Measurements from ENCODE around the gene DDX31.

DDX31 gene

GRCh38 chr9:132697230-132697629 lies 27.4 kb upstream of the DDX31 start:
- Histone ChIP-seq H3K27ac (replicated peaks) (no peak overlapping the region), H3K4me3 (replicated peaks; ENCODE audit: insufficient read depth, low read length) (no peak overlapping the region), H3K27me3 (ENCODE audit: insufficient read depth, poor library complexity, severe bottlenecking) (no peaks in the 10 kb centered on the region)
- no peak for DNase-seq (ENCODE audit: low read depth in 1 of 2, low spot score in 1 of 2)
- no peak for TF ChIP-seq POLR2AphosphoS5 (IDR thresholded peaks at IDR 0.05; ENCODE audit: low read depth)
- no peak for TF ChIP-seq REST (IDR thresholded peaks at IDR 0.05; ENCODE audit: insufficient replicate concordance, low read depth)
- TF ChIP-seq, protein P1, sequence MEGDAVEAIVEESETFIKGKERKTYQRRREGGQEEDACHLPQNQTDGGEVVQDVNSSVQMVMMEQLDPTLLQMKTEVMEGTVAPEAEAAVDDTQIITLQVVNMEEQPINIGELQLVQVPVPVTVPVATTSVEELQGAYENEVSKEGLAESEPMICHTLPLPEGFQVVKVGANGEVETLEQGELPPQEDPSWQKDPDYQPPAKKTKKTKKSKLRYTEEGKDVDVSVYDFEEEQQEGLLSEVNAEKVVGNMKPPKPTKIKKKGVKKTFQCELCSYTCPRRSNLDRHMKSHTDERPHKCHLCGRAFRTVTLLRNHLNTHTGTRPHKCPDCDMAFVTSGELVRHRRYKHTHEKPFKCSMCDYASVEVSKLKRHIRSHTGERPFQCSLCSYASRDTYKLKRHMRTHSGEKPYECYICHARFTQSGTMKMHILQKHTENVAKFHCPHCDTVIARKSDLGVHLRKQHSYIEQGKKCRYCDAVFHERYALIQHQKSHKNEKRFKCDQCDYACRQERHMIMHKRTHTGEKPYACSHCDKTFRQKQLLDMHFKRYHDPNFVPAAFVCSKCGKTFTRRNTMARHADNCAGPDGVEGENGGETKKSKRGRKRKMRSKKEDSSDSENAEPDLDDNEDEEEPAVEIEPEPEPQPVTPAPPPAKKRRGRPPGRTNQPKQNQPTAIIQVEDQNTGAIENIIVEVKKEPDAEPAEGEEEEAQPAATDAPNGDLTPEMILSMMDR (IDR thresholded peaks at IDR 0.05; ENCODE audit: insufficient read depth, low read length), result no peak
- TF ChIP-seq SPI1 (IDR thresholded peaks at IDR 0.05; ENCODE audit: borderline replicate concordance, low read depth), result no peak
- no peak for TF ChIP-seq GABPA (IDR thresholded peaks at IDR 0.05; ENCODE audit: low read depth)

DNA sequence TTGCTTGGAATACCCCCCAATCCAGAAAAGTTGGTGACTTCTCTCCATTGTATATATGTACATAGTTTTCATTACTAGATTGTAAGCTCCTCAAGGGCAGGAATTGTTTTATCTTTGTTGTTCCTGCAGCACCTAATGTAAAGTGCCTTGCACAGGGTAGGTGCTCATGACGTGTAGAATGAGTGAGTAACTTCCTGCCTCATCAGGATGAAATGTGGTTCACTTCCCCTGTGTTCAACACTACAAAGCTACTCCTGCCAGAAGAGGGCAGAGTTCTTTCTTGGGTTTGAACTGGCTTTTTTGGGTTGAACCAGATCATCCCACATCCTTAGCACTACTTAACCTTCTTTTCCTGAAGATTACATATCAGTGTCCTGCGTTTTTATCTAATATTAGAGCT lies 24.4 kb upstream of the DDX31 start:
- peak; percentile 55 to 67 for DNase-seq (ENCODE audit: low read depth in 1 of 2, low spot score in 1 of 2)
- TF ChIP-seq GABPA (IDR thresholded peaks at IDR 0.05; ENCODE audit: low read depth), result no peak
- TF ChIP-seq SPI1 (IDR thresholded peaks at IDR 0.05; ENCODE audit: borderline replicate concordance, low read depth), result peak; percentile 54; the same call in 1 of the 2 replicates
- TF ChIP-seq, protein P1 (IDR thresholded peaks at IDR 0.05; ENCODE audit: insufficient read depth, low read length), result peak; percentile 33
- no peak for TF ChIP-seq REST (IDR thresholded peaks at IDR 0.05; ENCODE audit: insufficient replicate concordance, low read depth)
- no peak for TF ChIP-seq POLR2AphosphoS5 (IDR thresholded peaks at IDR 0.05; ENCODE audit: low read depth)
- no peak overlapping the region for H3K27ac ChIP-seq (replicated peaks)
- no peak overlapping the region for H3K4me3 ChIP-seq (replicated peaks; ENCODE audit: insufficient read depth, low read length)
- no peaks in the 10 kb centered on the region for H3K27me3 ChIP-seq (ENCODE audit: insufficient read depth, poor library complexity, severe bottlenecking)

DNA sequence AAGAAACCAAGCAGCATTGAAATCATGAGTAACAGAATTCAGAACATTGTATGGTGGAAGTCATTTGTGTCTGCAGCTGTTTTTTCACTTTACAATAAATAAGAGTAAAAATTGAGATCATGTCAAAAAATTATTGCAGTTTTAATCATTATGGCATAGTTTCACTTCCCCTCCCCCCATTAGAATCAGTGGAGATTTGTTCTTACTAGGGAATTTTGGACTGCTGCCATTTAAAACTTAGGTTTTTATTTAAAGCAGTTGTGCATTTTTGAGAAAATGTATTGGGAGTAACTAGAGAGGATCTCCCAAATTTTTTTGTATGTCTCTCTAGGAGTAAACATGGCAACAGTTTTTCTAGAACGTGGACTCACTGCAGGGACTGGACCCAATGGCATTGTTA lies 20.9 kb upstream of the DDX31 start:
- TF ChIP-seq, protein P1 (IDR thresholded peaks at IDR 0.05; ENCODE audit: insufficient read depth, low read length), result no peak
- no peak for TF ChIP-seq REST (IDR thresholded peaks at IDR 0.05; ENCODE audit: insufficient replicate concordance, low read depth)
- TF ChIP-seq GABPA (IDR thresholded peaks at IDR 0.05; ENCODE audit: low read depth), result no peak
- TF ChIP-seq POLR2AphosphoS5 (IDR thresholded peaks at IDR 0.05; ENCODE audit: low read depth), result no peak
- no peak for TF ChIP-seq SPI1 (IDR thresholded peaks at IDR 0.05; ENCODE audit: borderline replicate concordance, low read depth)
- no peak overlapping the region for H3K4me3 ChIP-seq (replicated peaks; ENCODE audit: insufficient read depth, low read length)
- DNase-seq (ENCODE audit: low read depth in 1 of 2, low spot score in 1 of 2), result no peak
- no peak overlapping the region for H3K27ac ChIP-seq (replicated peaks)
- no peaks in the 10 kb centered on the region for H3K27me3 ChIP-seq (ENCODE audit: insufficient read depth, poor library complexity, severe bottlenecking)
